Activated naive CD4-positive, alpha-beta T cell treated with anti-CD3 and anti-CD28 coated beads for 36 hours (primary cell): ENCODE measurements around the gene AP4S1. TPM values are rescaled to one million over a fixed set of nuclear protein-coding genes. Genes with fewer than 3 reads are reported as not detected.
"Not testable (repeated sequence)": the region's sequence is repeated elsewhere in the genome, so short reads cannot be mapped to it uniquely, and the experiment has no call there.

Experiments
- CTCF ChIA-PET: fragments of 350-600 bp; sonication (Branson Sonifier 250); formaldehyde crosslinking; loops from one replicate; lab custom pipeline; 2021; ENCODE audit warnings: antibody characterized with exemption; lab: Charles Lee
- DNase-seq: peaks from one replicate; pipeline ENCODE4 v3.0.0-alpha.2; 2020
- H3K27ac Mint-ChIP-seq: one replicate; pipeline ENCODE4 v1.8.0; 2021; ENCODE audit warnings: mild to moderate bottlenecking, mixed read lengths
- H3K27me3 Mint-ChIP-seq: one replicate; pipeline ENCODE4 v1.8.0; 2021; ENCODE audit warnings: low read depth, mixed read lengths
- H3K36me3 Mint-ChIP-seq: one replicate; pipeline ENCODE4 v1.8.0; 2021; ENCODE audit warnings: low read depth, mixed read lengths
- H3K4me1 Mint-ChIP-seq: one replicate; pipeline ENCODE4 v1.8.0; 2021; ENCODE audit warnings: low read depth, mixed read lengths
- H3K4me3 Mint-ChIP-seq: one replicate; pipeline ENCODE4 v1.8.0; 2021; ENCODE audit warnings: mild to moderate bottlenecking, moderate library complexity, mixed read lengths
- H3K9me3 Mint-ChIP-seq: one replicate; pipeline ENCODE4 v1.8.0; 2021; ENCODE audit warnings: mixed read lengths
- intact Hi-C: fragments of 100-400 bp; cut with micrococcal nuclease; formaldehyde crosslinking; loops from one replicate; pipeline ENCODE4 v1.15.1; 2023
- total RNA-seq, 2 experiments: library from RNA; stranded (reverse); gene quantifications; one replicate each; pipeline ENCODE4 v1.2.3, GENCODE V29; 2021

AP4S1 gene
- total RNA-seq, 2 experiments from 2014 or later: 1.6 to 2.9 TPM

DNA sequence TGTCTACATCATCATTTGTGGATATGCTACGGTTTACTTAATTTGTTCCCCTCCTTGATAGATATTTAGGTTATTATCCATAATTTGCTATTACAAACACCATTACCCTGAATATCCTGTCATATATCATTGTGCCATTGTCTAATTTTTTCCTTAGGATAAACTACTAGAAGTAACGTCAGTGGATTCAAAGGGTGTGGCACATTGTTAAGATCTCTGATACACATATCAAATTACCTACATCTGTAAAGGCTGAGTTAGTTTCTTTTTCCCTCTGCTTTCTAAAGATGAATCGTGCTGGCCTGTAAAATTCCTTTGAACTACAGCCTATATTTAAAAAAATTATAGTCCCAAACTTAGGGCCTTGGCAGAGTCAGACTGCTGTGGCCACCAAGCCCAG, 54.6 kb downstream of the AP4S1 start:
- Mint-ChIP-seq H3K36me3 (peaks cover 4% of the 10 kb centered on the region), H3K27ac (no peak overlapping the region), H3K4me1 (no peaks in the 10 kb centered on the region), H3K27me3 (no peaks in the 10 kb centered on the region), H3K9me3 (peaks cover under 1% of the 10 kb centered on the region), H3K4me3 (no peak overlapping the region)
- CTCF ChIA-PET: no interaction called here
- DNase-seq: no peak
- intact Hi-C loops: no loop called here

DNA sequence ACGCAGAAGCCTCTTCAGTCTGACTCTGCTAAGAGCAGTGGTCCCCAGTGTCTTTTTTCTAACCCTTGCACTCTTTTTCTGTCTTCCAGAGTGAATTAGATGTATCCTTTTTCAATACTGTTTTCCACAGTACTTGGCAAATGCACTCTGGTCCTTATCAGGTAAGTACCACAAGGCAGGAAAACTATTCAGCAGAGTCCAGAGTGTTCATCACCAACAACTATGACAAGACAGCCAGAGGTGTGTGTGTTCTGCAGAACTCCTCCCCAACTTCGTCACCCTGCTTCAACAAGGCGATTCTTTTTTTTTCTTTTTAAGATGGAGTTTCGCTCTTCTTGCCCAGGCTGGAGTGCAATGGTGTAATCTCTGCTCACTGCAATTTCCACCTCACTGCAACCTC, 55.0 kb downstream of the AP4S1 start:
- intact Hi-C loops: no loop called here
- no peaks in the 10 kb centered on the region for H3K27me3 Mint-ChIP-seq
- no peak overlapping the region for H3K4me3 Mint-ChIP-seq
- H3K36me3 Mint-ChIP-seq: peaks cover 1% of the 10 kb centered on the region
- H3K9me3 Mint-ChIP-seq: no peaks in the 10 kb centered on the region
- no peak overlapping the region for H3K27ac Mint-ChIP-seq
- CTCF ChIA-PET: interaction anchor here (0.8 to 1.0 kb wide), 2 partner anchors 100 to 102 kb away, joined by 4 to 5 read pairs; no protein-coding TSS in a partner anchor
- H3K4me1 Mint-ChIP-seq: no peaks in the 10 kb centered on the region
- DNase-seq: no peak

DNA sequence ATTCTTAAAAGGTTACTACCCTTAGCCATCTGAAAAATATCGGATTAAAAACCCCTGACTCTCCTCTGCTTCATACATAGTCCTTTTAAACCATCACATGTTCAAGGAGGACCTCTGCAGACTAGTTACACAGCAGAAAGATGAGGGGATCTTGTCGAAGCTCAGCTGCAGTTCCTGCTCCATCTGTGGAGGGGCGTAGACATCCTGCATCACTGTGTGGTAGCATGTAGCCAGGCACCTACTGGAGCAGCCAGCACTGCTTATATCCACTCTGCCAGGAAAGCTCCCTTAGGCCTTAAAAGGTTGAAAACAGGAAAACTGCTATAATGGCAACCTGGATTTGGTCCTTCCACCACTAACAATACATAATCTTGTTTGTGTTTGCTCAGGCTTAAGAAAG, 58.3 kb downstream of the AP4S1 start:
- CTCF ChIA-PET: interaction anchor here (0.7 to 2.5 kb wide), 2 partner anchors 19 to 104 kb away, joined by 4 to 29 read pairs; no protein-coding TSS in a partner anchor
- Mint-ChIP-seq H3K27ac (no peak overlapping the region), H3K9me3 (no peaks in the 10 kb centered on the region), H3K36me3 (no peaks in the 10 kb centered on the region), H3K4me3 (no peak overlapping the region), H3K27me3 (no peaks in the 10 kb centered on the region), H3K4me1 (no peaks in the 10 kb centered on the region)
- DNase-seq: no peak
- intact Hi-C loops: no loop called here

DNA sequence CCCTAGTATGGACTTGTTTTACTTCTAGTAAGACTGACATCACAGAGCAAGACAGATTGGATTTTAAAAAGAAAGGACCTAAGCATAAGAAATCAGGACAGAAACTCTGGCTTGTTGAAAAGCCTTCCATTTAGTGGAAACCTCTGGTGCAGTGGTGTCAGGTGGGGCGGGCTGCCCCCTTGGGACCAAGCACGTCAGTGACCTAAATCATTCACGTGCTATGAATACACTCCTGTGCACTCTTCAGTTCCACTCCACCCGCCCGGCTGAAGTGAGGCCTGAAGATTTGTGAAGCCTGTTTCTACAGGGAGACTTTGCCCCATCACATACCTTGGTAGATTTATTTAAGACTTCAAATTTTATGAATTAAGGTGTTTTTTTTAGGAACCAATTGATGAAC, 58.9 kb downstream of the AP4S1 start:
- Mint-ChIP-seq H3K9me3 (no peaks in the 10 kb centered on the region), H3K27ac (no peak overlapping the region), H3K4me1 (no peaks in the 10 kb centered on the region), H3K27me3 (no peaks in the 10 kb centered on the region), H3K36me3 (no peaks in the 10 kb centered on the region), H3K4me3 (no peak overlapping the region)
- CTCF ChIA-PET: interaction anchor here (2.5 kb wide), 1 partner anchor 104 kb away, joined by 29 read pairs; no protein-coding TSS in a partner anchor
- DNase-seq: no peak
- intact Hi-C loops: no loop called here

DNA sequence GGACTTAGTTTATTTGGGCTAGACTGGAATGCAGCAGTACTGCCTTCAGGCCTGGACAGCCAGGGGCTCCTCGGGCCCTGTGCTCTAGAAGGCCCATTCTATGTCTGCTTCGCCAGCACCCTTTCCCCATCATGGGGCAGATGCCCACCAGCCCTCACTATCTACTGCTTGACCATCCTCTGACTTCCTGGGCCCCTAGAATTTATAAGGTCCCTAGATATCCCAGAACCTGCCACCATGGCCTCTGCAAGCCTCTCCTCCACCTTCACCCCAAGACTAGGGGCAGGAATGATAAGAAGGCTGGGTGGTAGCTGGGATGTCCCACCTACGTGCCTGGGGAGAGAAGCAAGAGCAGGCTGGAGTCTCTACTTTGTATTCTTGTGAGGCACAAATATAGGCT, 59.6 kb downstream of the AP4S1 start:
- Mint-ChIP-seq H3K36me3 (no peaks in the 10 kb centered on the region), H3K4me1 (no peaks in the 10 kb centered on the region), H3K27ac (no peak overlapping the region), H3K4me3 (no peak overlapping the region), H3K9me3 (no peaks in the 10 kb centered on the region), H3K27me3 (no peaks in the 10 kb centered on the region)
- CTCF ChIA-PET: no interaction called here
- intact Hi-C loops: no loop called here
- no peak for DNase-seq

DNA sequence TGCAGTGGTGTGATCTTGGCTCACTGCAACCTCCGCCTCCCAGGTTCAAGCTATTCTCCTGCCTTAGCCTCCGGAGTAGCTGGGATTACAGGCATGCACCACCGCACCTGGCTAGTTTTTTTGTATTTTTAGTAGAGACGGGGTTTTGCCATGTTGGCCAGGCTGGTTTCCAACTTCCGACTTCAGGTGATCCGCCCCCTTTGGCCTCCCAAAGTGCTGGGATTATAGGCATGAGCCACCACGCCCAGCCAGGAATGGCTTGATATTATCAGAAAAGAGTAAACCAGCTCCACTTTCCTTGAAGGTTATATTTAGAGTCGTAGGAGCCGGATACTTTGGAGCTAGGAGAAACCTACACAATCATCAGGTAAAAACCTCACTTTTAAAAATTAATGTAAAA, 61.0 kb downstream of the AP4S1 start:
- H3K9me3 Mint-ChIP-seq, DNase-seq, H3K4me1 Mint-ChIP-seq, H3K27me3 Mint-ChIP-seq, H3K36me3 Mint-ChIP-seq, H3K27ac Mint-ChIP-seq, intact Hi-C loops, H3K4me3 Mint-ChIP-seq: not testable (repeated sequence)
- CTCF ChIA-PET: interaction anchor here (0.8 to 1.2 kb wide), 2 partner anchors 22 to 30 kb away, joined by 3 read pairs; no protein-coding TSS in a partner anchor

DNA sequence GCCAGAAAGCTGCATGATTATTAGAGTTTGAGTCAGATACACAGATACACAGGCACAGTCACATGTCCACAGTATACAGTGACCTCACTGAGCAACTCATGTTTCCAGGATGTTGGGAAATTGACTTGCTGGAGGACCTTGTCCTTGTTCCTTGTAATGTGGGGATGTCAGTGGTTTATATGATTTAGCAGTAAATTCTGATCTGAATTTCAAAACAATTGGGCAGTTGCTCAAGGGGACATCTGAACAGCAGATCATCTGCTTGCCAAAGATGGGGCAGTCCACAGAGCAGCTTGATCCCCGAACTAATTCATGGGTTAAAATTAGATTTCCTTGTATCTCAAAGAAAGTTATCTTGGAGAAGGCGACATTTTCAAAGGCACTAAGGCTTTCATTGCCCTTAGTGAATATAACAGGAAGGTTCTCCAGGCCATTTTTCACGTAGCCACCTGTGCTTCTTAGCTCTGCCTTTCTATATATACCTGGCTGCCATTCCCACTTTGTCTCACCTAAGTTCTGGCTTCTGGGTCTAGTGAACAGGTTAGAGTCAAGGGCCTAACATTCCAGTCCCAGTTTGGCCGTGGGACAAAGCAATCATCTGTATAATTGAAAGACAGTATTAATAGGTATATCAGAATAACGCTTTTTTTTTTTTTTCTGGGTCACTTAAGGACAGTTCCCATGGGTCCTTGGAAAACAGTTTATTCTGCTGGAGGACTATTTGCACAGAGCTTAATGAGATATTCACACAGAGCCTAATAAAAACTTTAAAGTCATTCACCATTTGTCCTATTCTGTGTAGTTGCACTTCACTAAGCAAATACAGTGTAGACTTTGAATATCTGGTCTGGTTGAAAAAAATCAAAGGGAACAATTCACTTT, 65.7 kb downstream of the AP4S1 start:
- CTCF ChIA-PET: interaction anchor here (1.2 to 1.4 kb wide), 2 partner anchors 8 to 21 kb away, joined by 5 read pairs; no protein-coding TSS in a partner anchor
- Mint-ChIP-seq H3K4me3 (no peak overlapping the region), H3K9me3 (no peaks in the 10 kb centered on the region), H3K27ac (no peak overlapping the region), H3K36me3 (peaks cover 1% of the 10 kb centered on the region), H3K4me1 (no peaks in the 10 kb centered on the region), H3K27me3 (no peaks in the 10 kb centered on the region)
- intact Hi-C loops: no loop called here
- DNase-seq: no peak

DNA sequence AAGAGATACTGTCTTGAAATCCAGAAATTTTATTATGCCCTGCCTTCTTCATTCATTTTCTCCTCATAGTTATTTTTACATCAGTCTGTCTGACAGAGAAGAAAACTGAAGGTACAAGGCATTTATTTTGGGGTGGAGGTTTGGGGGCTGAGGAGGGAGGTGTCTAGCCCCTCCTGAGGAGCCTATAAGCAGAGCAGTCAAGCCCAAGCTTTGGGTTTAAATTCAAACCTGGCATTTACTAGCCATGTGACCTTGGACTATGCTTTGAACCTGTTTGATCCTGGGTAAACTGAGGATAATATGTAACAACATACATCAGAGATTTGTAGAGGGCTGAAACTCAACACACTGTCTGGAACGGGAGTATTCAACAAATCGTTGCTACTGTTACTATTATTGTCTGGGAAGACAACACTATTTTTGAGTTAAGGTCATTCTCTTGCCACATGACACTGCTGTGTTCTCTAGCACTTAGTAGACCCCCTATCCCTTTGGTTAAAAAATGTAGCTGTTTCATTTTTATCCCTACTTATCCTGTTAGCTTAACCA, 66.8 kb downstream of the AP4S1 start:
- DNase-seq: no peak
- Mint-ChIP-seq H3K27me3 (no peaks in the 10 kb centered on the region), H3K9me3 (no peaks in the 10 kb centered on the region), H3K27ac (no peak overlapping the region), H3K4me1 (no peaks in the 10 kb centered on the region), H3K4me3 (no peak overlapping the region), H3K36me3 (peaks cover 1% of the 10 kb centered on the region)
- intact Hi-C loops: no loop called here
- CTCF ChIA-PET: no interaction called here

DNA sequence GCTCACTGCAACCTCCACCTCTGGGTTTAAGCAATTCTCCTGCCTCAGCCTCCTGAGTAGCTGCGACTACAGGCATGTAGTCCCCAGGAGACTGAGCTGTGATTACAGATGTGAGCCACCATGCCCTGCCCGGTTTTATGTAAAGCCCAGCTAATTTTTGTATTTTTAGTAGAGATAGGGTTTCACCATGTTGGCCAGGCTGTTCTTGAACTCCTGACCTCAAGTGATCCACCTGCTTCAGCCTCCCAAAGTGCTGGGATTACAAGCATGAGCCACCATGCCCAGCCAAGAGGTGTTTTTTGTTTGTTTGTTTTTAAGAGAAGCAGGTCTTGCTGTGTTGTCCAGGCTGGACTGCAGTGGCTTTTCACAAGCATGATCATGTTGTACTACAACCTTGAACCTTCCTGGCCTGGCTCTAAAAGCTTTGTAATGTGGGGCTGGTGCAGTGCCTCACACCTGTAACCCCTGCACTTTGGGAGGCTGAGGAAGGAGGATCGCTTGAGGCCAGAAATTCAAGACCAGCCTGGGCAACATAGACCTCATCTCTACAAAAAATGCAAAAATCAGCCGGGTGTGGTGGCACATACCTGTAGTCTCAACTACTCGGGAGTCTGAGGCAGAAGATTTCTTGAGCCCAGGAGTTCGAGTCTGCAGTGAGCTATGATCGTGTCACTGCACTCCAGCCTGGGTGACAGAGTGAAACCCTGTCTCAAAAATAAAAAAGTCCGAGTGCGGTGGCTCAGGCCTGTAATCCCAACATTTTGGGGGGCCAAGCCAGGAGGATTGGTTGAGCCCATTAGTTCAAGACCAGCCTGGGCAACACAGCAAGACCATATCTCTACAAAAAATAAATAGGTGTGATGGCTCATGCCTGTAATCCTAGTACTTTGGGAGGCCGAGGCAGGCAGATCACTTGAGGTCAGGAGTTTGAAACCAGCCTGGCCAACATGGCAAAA, 68.7 kb downstream of the AP4S1 start:
- CTCF ChIA-PET, H3K27me3 Mint-ChIP-seq, H3K4me1 Mint-ChIP-seq, H3K27ac Mint-ChIP-seq, intact Hi-C loops, DNase-seq, H3K9me3 Mint-ChIP-seq, H3K36me3 Mint-ChIP-seq, H3K4me3 Mint-ChIP-seq: not testable (repeated sequence)

DNA sequence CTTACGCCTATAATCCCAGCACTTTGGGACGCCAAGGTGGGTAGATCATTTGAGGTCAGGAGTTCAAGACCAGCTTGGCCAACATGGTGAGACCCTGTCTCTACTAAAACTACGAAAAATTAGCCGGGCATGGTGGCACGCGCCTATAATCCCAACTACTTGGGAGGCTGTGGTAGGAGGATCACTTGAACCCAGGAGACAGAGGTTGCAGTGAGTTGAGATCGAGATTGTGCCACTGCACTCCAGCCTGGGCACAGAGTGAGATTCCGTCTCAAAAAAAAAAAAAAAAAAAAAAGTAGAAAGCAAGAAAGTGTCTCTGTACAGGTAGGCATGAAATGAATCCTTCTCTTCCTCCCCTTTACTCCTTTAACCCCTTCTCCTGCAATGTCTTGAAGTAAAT, 70.4 kb downstream of the AP4S1 start:
- DNase-seq, CTCF ChIA-PET, H3K9me3 Mint-ChIP-seq, intact Hi-C loops, H3K27ac Mint-ChIP-seq, H3K4me3 Mint-ChIP-seq, H3K27me3 Mint-ChIP-seq, H3K4me1 Mint-ChIP-seq: not testable (repeated sequence)
- peaks cover 14% of the 10 kb centered on the region for H3K36me3 Mint-ChIP-seq

DNA sequence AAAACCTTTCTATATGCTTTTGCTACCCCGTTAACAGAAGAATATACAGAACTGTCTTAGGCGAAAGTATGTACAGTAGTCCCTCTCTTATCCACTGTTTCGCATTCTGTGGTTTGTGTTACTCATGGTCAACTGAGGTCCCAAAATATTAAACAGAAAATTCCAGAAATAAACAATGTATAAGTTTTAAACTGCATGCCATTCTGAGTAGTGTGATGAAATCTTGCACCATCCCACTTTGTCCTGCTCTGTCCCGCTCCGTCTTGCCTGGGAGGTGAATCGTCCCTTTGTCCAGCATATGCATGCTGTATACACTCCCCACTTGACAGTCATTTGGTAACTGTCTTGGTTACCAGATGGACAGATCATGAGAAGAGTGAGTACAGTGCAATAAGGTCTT, 70.8 kb downstream of the AP4S1 start:
- no peak overlapping the region for H3K4me3 Mint-ChIP-seq
- no peak for DNase-seq
- intact Hi-C loops: no loop called here
- CTCF ChIA-PET: no interaction called here
- no peaks in the 10 kb centered on the region for H3K4me1 Mint-ChIP-seq
- H3K27ac Mint-ChIP-seq: no peak overlapping the region
- H3K36me3 Mint-ChIP-seq: peaks cover 18% of the 10 kb centered on the region
- H3K27me3 Mint-ChIP-seq: no peaks in the 10 kb centered on the region
- no peaks in the 10 kb centered on the region for H3K9me3 Mint-ChIP-seq

DNA sequence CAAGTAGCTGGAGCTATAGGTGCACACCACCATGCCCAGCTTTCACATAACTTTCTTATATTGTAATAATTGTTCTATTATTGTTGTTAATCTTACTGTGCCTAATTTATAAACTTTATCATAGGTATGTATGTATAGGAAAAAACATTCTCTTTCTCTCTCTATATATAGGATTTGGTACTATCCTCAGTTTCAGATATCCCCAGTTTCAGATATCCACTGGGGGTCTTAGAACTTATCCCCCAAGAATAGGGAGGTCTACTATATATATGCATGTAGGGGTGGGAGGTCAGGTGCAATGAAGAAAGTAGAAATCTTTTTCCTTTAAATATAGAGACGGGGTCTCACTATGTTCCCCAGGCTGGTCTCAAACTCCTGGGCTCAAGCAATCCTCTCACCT, 71.6 kb downstream of the AP4S1 start:
- CTCF ChIA-PET: interaction anchor here (0.6 to 2.0 kb wide), 2 partner anchors 14 to 30 kb away, joined by 3 to 5 read pairs; no protein-coding TSS in a partner anchor

More for the DNA sequence above, 71.6 kb downstream of the AP4S1 start:
- Mint-ChIP-seq H3K36me3 (peaks cover 25% of the 10 kb centered on the region), H3K4me3 (no peak overlapping the region), H3K4me1 (no peaks in the 10 kb centered on the region), H3K9me3 (no peaks in the 10 kb centered on the region), H3K27ac (no peak overlapping the region), H3K27me3 (no peaks in the 10 kb centered on the region)
- no peak for DNase-seq
- intact Hi-C loops: no loop called here
